ENCODE data around the gene DLEC1. TPM values are rescaled to one million over a fixed set of nuclear protein-coding genes. Genes with fewer than 3 reads are reported as not detected.
A peak's percentile ranks its signal among the peaks of the same experiment; 100 is the strongest.

The DLEC1 gene
- total RNA-seq, 4 donors from 2014 or later, result 3.7 to 96.0 (median 7.1) TPM

- peaks cover 0 to 20% (median 0%) of the 10 kb centered on the region in 3 donors for H3K36me3 ChIP-seq
- peak overlapping the region in 2 of 4 donors; percentile 95 to 98 for H3K27ac ChIP-seq
- 90 to 94% methylated on average over 9 of the region's 10 CpGs for WGBS, 2 donors
- no peak overlapping the region for H3K4me3 ChIP-seq
- DNase-seq (ENCODE audit: low spot score in 2 of 2), result no peak
- H3K4me1 ChIP-seq, result peaks cover 0 to 50% (median 31%) of the 10 kb centered on the region in 4 donors
- no peaks in the 10 kb centered on the region for H3K9me3 ChIP-seq
- TF ChIP-seq EP300 (IDR thresholded peaks at IDR 0.05) (no peak), CTCF (IDR thresholded peaks at IDR 0.05) (no peak)
- H3K27me3 ChIP-seq, result no peaks in the 10 kb centered on the region
Observed at GRCh38 chr3:37997342-37997741, 41.7 kb upstream of the DLEC1 start.

- DNase-seq (ENCODE audit: low spot score in 2 of 2), result no peak
- Histone ChIP-seq H3K4me1 (peaks cover 0 to 55% (median 34%) of the 10 kb centered on the region in 4 donors), H3K27me3 (no peaks in the 10 kb centered on the region), H3K27ac (peak overlapping the region; percentile 90 to 98 (median 95)), H3K9me3 (no peaks in the 10 kb centered on the region), H3K4me3 (no peak overlapping the region), H3K36me3 (peaks cover 0 to 21% (median 0%) of the 10 kb centered on the region in 3 donors)
- WGBS, 2 donors, result 75 to 89% methylated on average over 4 to 6 of the region's 6 CpGs
- TF ChIP-seq POLR2A (IDR thresholded peaks at IDR 0.05), result no peak
- TF ChIP-seq CTCF (IDR thresholded peaks at IDR 0.05), result no peak
- TF ChIP-seq EP300 (IDR thresholded peaks at IDR 0.05), result no peak
Observed at GRCh38 chr3:37997791-37998370, 41.1 kb upstream of the DLEC1 start.

- TF ChIP-seq CTCF (IDR thresholded peaks at IDR 0.05), result no peak
- no peak for TF ChIP-seq POLR2A (IDR thresholded peaks at IDR 0.05)
- TF ChIP-seq EP300 (IDR thresholded peaks at IDR 0.05), result no peak
- H3K36me3 ChIP-seq, result peaks cover 0 to 21% (median 0%) of the 10 kb centered on the region in 3 donors
- no peaks in the 10 kb centered on the region for H3K27me3 ChIP-seq
- 90 to 92% methylated on average over 6 of the region's 6 CpGs for WGBS, 2 donors
- no peaks in the 10 kb centered on the region for H3K9me3 ChIP-seq
- H3K4me1 ChIP-seq, result peaks cover 0 to 64% (median 46%) of the 10 kb centered on the region in 4 donors
- no peak overlapping the region for H3K4me3 ChIP-seq
- no peak for DNase-seq (ENCODE audit: low spot score in 2 of 2)
- H3K27ac ChIP-seq, result peak overlapping the region in 1 of 4 donors; percentile 77
Observed at GRCh38 chr3:37999836-38000235, 39.2 kb upstream of the DLEC1 start.

- TF ChIP-seq CTCF (IDR thresholded peaks at IDR 0.05) (no peak), POLR2A (IDR thresholded peaks at IDR 0.05) (no peak)
- 92 to 93% methylated on average over 6 of the region's 6 CpGs for WGBS, 2 donors
- no peak for DNase-seq (ENCODE audit: low spot score in 2 of 2)
- Histone ChIP-seq H3K4me1 (peaks cover 0 to 64% (median 46%) of the 10 kb centered on the region in 4 donors), H3K27me3 (no peaks in the 10 kb centered on the region), H3K27ac (peak overlapping the region in 1 of 4 donors; percentile 77), H3K4me3 (no peak overlapping the region), H3K36me3 (peaks cover 0 to 21% (median 0%) of the 10 kb centered on the region in 3 donors), H3K9me3 (no peaks in the 10 kb centered on the region)
Observed at GRCh38 chr3:38000242-38000916, 38.6 kb upstream of the DLEC1 start.

GRCh38 chr3:38000965-38001455 is 38.0 kb upstream of the DLEC1 start:
- 83 to 98% methylated on average over 6 of the region's 6 CpGs for WGBS, 2 donors
- Histone ChIP-seq H3K9me3 (no peaks in the 10 kb centered on the region), H3K27ac (peak overlapping the region in 1 of 4 donors; percentile 77), H3K4me3 (no peak overlapping the region), H3K36me3 (peaks cover 0 to 26% (median 0%) of the 10 kb centered on the region in 3 donors), H3K27me3 (no peaks in the 10 kb centered on the region), H3K4me1 (peaks cover 0 to 65% (median 48%) of the 10 kb centered on the region in 4 donors)
- DNase-seq (ENCODE audit: low spot score in 2 of 2), result no peak
- TF ChIP-seq POLR2A (IDR thresholded peaks at IDR 0.05) (no peak), CTCF (IDR thresholded peaks at IDR 0.05) (no peak), EP300 (IDR thresholded peaks at IDR 0.05) (no peak)

All from tibial nerve (tissue), 4 donors.